Activated CD4-positive, alpha-beta T cell treated with anti-CD3 and anti-CD28 coated beads for 48 hours (primary cell): Measurements from ENCODE around the gene VAV3.

Experiments
- DNase-seq: peaks from one replicate; pipeline ENCODE4 v3.0.0-alpha.2; 2020

Gene VAV3

GRCh38 chr1:107972391-107973180, 7.6 kb upstream of the VAV3 start:
- DNase-seq: no peak

GRCh38 chr1:107966550-107966949, 1.6 kb upstream of the VAV3 start:
- DNase-seq: no peak

GRCh38 chr1:107964336-107965109, 457 bp downstream of the VAV3 start:
- DNase-seq: peak; percentile 39

GRCh38 chr1:107963601-107964335, 1.2 kb downstream of the VAV3 start:
- DNase-seq: peak; percentile 64

DNA sequence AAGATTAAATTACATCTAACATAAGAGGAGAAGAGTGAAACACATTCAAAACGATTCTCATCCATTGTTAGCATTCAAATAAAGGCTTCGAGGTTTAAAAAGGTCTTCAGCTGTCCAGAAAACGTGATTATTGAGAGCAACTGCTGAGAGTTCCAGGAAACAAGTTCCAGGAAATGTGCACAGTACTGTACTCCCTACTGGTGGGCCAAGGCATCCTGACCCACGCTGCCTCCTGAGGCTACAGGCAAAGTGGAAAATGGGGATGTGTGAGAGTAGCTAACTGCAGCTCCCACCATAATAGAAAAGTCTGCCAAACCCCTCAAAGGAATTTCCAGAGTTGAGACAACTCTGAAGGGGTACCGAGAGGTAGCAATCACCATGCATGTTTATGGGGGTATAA, 2.0 kb downstream of the VAV3 start:
- DNase-seq: no peak

DNA sequence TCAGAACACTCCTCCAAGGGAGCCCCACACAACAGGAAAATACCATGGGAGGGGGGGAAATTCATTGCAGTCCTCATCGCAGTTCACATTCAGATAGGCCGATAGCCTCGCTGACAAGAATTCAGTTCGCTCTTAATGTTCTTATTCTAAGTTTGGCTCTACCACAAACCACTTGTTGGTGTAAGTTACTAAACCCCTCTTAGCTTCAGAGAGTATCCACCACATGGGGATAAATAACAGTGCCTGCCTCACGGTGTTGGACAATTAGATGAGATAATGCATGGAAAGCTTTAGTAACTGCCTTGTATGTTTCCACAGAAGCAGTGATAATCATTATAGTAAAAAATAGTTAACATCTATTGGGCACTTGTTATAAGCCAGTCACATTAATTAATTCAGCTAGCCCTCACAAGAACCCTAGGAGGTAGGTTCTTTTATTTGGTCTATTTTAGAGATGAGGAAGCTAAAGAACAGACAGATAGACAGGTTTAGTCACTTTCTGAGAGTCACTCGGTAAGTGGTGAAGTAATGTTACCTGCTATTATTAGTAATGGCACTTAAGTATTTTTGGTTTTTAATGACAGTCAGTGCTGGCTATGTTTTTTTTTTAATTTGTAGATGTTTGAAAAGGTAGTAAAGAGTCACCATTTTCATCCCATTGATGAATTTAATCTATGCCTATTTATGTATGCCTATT, 10.1 kb downstream of the VAV3 start:
- no peak for DNase-seq

DNA sequence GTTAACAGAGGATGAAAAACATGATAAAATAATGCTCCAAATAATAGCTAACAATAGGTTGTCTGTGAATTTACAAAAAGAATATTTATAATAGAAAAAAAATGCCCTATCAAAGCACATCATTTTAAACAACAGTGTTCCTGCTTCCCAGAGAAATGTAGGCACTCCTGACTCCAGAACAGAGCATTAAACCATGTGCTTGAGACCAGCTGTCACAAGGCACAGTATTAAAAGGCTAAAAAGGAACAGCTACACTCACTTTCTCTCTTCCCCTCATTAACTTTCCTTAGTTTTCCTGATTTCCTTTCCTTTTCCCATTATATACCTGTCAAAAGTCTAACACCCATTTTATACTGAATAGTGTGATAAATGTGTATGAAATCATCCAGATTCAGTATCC, 10.9 kb downstream of the VAV3 start:
- no peak for DNase-seq

- no peak for DNase-seq
These were observed 11.4 kb downstream of the VAV3 start for GRCh38 chr1:107953556-107953955.

GRCh38 chr1:107952989-107953388, 12.0 kb downstream of the VAV3 start:
- no peak for DNase-seq

GRCh38 chr1:107950464-107950863, 14.5 kb downstream of the VAV3 start:
- no peak for DNase-seq

- peak; percentile 23 for DNase-seq
These were observed 15.3 kb downstream of the VAV3 start for GRCh38 chr1:107949467-107950253.

DNA sequence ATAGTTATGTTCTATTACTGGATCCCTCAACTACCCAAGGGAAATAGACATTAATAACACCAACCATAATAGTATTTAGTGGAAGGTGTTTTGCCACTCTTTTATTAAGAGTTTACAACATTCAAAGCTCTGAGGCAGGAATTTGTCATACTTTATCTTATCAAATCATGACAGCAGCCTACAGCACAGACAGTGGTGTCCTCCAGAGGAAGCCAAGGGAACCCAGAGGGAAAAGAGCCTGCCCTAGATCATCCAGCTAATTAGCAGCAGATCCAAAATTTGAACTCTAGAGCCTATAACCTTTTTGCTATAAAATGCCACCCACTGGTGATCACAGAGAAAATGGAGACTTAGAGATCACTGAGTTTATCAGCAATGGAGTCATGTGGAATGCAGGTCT, 18.2 kb downstream of the VAV3 start:
- DNase-seq: no peak

DNA sequence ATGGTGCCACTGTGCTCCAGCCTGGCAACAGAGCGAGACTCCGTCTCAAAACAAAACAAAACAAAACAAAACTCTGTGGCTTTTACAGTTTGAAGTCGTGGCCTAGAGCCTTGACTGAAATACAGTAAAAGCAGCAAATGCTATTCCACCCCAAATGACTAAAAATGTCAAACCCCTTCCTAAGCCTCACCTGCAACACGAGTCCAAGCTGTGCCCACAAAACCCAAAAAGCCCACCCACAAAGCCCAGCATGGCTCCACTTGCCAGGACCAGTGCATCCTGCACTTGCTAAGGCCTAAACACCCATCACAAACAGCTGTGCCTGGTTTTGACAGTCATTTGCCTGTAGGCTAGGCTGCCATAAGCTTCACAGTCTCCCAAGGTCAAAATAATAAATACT, 21.3 kb downstream of the VAV3 start:
- DNase-seq: no peak

DNA sequence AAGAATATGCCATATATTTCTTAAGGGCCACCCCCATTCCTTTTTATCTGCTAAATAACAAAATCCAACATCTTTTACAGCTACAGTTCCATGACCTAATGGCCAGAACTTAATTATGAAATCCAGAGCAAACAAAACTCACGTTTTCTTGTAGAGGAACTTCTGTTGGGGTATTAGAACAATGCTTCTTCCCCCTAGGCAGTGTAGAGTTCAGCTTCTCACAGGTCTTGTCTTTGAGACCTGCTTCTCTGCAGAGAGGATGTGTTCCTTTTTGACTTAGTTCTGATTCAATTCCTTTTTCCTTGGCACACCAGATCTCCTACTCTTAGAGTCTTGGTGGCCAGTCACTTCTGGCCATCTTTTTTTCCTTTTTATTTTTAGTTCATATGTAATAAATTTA, 22.2 kb downstream of the VAV3 start:
- DNase-seq: no peak

DNA sequence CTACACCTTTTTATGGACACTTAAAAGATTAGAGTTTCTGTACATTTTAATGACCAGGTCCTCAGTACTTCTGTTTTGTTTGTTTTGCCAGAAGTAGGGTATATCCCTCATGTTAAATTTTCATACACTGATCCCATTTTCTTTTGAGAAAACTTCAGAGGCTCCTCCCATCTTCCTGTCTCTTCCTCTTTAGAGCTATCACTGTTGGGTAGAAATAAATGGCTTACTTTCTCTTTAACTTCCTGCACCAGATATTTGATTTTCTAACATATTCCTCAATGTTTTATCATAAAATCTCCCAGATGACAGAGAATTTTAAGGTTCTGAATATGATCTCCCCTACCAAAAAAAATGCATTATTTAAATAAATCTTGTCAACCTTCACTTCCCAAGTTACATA, 23.4 kb downstream of the VAV3 start:
- no peak for DNase-seq

DNA sequence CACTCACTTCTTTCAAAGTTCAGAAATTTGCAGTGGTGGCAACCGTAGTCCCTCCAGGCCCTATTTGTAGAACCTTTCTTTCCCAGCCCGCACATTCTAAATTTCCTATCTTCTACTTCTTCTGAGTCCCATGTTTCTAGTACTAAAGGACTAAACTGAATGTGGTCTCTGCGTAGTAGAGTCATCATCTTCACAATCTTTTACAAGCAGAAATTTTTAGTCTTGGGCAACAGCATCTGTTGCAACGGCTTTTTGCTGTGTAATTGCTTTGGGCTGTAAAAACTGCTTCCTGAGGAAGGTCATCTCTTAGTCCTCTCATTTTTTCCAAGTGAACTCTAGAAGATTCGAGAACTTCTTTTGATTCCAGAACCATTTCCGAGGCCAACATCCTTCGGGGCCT, 23.9 kb downstream of the VAV3 start:
- DNase-seq: no peak

DNA sequence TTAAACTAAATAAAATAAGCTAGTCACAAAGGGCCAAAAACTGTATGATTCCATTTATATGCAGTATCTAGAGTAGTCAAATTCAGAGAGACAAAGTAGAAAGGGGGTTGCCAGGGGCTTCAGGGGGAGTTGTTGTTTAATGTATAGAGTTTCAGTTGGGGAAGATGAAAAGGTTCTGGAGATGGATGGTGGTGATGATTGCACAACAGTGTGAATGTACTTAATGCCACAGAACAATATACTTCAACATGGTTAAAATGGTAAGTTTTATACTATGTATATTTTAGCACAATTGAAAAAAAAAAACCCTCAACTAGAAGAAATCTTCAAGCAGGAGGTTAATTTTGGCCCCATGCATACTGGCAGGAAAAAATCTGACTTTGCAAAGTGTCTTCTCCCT, 24.3 kb downstream of the VAV3 start:
- no peak for DNase-seq

DNA sequence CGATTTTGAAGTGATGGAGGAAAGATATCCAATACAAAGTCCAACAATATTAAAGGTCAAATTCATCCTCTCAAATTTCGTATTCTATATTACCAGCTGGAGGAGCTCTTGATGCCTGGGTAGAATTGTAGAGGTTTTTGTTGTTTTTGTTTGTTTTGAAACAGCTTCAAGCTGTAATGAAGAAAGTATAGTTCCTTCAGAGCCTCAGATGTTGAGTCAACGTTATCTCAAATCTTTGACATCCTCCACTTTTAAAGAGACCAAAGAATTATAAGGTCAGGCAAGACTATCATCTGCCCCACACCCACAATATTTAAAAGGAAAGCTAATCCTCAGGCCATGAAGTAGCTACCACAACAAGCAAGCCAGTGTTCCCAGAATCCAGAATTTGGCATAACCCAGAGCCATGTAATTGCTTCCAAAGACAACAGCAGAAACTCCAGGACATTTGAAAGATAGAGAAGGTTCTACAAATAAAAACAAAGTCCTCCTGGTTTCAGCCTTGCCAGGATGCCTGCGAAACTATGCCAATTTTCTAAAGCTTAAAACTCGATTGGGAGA, 24.9 kb downstream of the VAV3 start:
- DNase-seq: no peak

GRCh38 chr1:107939256-107939655, 25.7 kb downstream of the VAV3 start:
- DNase-seq: no peak

DNA sequence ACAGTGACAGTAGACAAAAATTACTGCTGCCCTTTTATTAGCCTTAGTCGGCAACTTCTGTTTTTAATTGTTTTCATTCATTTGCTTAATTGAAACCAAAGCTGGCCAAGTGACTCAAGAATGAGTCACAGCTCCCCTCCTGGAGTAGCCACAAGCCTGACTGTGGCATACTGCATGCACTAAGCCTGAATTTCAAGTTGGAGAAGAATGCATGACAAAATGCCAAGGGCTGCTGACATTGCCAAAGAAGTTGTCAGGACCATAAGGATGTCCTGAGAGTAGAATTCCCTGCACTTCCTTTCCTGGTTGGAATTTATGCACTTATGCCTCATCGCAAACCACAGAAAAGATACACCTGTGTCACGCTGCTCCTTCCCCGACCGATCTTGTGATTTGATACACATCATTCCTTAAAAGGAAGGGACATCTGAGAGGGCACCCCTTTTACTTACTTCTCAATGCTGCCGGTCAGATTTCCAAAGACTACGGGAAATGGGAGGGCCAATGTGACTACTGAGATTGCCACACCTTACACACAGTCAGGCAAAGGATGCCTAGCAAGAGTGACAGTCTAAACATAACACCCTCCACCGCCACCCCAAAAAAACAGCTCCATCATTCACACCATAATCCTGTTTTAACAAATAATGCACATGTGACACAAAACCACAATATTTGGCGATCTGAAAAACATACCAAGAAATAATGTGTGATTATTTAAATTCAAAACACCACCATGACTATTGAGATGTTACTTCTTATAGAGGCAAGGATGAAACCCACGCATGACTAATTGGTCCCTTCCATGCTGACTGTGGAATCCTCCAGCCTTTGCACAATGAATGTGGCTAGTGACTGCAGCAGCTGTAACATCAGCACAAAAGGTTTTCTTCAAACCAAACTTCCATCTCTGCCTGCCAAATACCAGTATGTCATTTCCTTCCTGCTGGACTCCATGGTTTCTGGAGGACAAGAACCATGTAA, 28.2 kb downstream of the VAV3 start:
- DNase-seq: peak; percentile 71
